ENCODE results near the gene MAPK12. TPM values are rescaled to one million over a fixed set of nuclear protein-coding genes. Genes with fewer than 3 reads are reported as not detected.

Gene MAPK12
- total RNA-seq, 1 donor from 2014 or later = 21.4 TPM

GRCh38 chr22:50253046-50253915 is 8.2 kb downstream of the MAPK12 start:
- DNase-seq (ENCODE audit: low spot score) = no peak

DNA sequence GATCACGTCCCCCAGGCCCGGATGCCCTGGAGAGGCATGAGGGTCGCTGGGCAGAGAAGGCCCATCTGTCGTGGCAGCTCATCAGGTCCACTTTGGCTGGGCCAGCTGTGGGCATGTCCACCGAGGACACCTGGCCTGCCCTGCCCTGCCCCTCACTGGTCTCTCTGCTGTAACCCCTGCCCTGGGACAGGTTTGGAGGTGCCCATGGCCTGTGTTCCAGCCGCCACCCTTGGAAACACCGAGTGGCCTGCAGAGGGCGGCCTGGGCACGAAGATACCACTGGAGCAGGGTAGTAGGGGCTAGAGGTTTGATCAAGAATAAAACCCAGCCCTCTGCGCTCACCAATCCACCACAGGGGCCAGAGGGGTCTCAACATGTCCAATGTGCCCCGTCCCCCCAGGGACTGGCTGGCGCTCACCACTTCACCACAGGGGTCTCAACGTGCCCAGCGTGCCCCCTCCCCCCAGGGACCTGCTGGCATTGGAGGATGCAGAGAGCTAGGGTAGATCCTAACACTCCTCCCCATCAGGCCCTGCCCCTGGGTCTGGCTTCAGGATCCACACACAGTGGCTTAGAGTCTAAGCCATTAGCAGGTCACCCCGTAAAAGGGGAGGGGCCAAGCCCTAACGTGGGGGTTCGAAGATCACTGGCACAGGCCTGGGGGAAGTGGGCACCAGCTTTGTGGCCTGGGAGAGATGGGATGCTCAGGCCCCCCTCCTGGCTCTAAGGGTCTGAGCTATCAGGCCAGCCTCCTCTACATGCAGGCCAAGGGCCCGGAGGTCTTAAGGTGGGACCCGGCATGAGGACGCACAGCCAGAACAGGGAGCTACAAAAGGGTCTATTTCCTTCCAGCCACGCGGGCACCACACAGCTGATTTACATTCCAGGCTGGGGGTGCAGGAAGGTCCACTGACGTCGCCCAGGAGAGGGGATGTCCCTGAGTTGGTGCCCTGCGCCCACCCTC is 9.1 kb downstream of the MAPK12 start:
- DNase-seq (ENCODE audit: low spot score) = peak; percentile 69

GRCh38 chr22:50251477-50252081 is 9.9 kb downstream of the MAPK12 start:
- no peak for DNase-seq (ENCODE audit: low spot score)

GRCh38 chr22:50250555-50251476 is 10.7 kb downstream of the MAPK12 start, which contains the start of gene HDAC10:
TSS of gene HDAC10 (minus strand) at chr22:50251265. CDS start at chr22:50251032, 233 bp downstream.
- peak; percentile 84 for DNase-seq (ENCODE audit: low spot score)

- no peak for DNase-seq (ENCODE audit: low spot score)
Observed at GRCh38 chr22:50250249-50250554, 11.3 kb downstream of the MAPK12 start.

- no peak for DNase-seq (ENCODE audit: low spot score)
Observed at GRCh38 chr22:50249341-50250248, 11.9 kb downstream of the MAPK12 start.

DNA sequence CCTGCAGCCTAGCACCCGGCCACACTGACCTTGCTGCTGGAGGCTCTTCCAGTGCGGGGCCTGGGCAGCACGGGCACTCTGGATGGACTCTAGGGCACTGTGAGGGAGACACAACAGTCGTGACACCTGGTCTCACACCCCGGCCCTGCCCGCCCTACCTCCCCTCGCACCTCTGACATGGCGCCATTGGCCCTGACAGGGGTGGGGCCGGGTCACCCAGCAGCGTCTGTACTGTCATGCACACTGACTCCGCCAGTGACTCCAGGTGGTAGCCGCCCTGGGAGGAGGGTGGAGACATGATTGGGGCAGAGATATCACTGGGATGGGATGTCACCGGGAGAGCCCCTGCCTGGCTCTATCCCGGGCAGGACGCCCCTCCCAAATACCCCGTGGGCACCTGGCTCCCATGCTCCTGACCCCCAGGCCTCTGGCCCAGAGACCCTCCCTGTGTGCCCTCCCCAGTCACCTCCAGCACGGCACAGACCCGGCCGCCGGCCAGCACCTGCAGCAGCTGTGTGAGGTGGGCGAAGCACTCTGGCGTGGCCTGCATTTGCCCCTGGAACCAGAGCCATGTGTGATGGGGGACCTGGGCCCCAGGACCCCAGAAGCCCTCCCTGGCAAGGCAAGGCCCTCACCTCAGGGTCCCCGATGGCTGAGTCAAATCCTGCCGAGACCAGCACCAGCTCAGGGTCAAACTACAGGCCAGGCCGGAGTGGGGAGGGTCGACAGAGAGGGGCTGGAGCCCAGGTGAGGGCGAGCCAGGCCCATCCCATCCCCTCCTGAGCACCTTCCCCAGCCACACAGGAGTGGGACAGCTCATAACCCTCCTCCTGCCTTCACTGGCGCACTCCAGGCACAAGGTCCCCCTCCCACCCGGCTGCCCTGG is 13.0 kb downstream of the MAPK12 start:
- DNase-seq (ENCODE audit: low spot score) = no peak

DNA sequence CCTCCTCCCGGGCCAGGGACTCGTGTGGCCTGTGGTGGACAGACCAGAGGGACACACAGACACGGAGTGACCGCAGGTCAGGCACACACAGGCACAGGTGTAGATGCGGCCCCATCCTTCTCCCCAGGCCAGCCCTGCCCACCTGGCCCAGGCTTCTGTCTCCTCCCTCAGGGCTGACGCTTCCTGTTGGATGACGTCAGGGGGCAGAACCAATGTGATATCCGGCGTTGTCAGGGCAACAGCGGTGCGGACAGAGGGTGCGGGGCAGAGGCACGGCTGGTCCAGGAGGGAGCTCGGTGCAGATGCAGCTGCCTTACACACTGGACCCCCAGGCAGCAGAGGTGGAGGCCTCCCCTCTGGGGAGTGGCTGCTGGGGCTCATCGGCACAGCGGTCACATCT is 13.7 kb downstream of the MAPK12 start:
- peak; percentile 37 for DNase-seq (ENCODE audit: low spot score)

- no peak for DNase-seq (ENCODE audit: low spot score)
Observed at GRCh38 chr22:50246242-50247175, 15.0 kb downstream of the MAPK12 start.

GRCh38 chr22:50245214-50246072 is 16.0 kb downstream of the MAPK12 start:
- no peak for DNase-seq (ENCODE audit: low spot score)

DNA sequence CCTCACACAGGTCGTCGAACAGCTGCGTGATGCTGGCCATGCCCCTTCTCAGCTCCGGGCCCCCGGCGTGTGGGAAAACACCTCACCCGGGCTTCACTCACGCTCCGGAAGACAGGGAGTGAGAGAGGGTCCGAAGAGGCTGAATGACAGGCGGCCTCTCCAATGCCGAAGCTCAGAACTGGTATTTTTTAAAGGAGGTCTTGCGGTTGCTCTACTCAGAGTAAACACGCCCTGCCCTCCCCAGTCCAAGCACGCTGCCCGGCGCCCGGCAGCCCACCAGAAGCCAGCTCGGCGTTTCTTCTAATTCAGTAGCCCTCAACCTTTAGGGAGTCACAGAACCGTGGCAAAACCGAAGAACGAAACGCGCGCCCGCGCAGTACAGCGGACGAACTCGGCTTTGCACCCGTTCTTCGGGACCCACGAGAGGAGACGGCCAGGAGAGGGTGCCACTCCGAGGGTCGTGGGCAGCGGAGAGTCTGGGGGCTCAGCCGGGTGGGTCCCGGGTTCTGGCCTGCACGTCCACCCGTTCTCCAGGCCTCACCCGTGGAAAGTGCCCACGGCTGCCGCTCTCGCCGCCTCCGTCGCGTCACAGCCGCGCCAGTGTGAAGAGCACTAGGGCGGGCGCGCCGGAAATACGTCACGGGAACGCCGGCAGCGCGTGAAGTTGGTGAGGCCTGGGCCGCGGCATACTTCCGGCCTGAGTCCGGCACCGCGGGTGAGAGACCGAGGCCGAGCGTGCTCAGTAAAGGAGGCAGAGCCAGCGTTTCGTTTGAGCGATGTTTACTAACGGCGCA is 16.9 kb downstream of the MAPK12 start, which contains the start of gene TUBGCP6:
TUBGCP6 (minus strand) TSS at position 604 of the 794 bp plus-strand sequence; CDS start at position 40, 564 bp downstream.
- DNase-seq (ENCODE audit: low spot score) = peak; percentile 95

DNA sequence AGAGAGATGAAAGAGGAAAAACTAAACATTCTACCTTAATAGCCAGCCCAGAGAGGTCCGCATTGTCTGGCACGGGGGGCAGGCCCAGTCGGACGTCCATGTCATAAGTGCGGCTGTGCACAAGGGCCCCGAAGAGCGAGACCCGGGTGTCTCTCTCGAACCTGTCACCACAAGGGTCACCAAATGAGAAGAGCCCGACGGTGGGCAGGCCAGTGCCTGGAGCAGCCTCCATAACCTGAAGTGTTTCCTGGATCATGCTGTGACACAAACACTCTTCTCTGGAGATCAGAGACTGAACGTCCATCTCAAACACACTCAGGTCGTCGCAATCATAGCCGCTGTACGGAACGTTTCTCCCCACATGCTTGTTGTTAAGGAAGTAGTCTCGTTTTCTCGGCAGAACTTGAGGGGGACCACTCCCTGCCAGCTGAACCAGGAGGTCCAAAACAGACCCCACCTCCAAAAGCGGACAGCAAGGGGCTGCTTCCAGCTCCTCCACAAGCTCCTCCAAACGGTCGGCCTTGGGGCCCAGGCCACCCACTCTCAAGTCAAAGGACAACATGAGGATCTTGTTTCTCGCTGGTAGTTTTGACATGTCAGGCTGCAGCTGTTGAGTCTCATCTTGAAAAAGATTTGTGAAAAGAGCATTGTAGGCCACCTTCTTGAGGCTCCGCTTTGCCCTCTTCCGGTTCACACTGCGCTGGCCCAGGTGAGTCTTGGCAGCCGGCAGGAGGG is 17.6 kb downstream of the MAPK12 start:
- no peak for DNase-seq (ENCODE audit: low spot score)

GRCh38 chr22:50242406-50242949 is 19.0 kb downstream of the MAPK12 start:
- DNase-seq (ENCODE audit: low spot score) = no peak

GRCh38 chr22:50238755-50239154 is 22.7 kb downstream of the MAPK12 start:
- no peak for DNase-seq (ENCODE audit: low spot score)
